ENCODE results near the gene GLTPD2. TPM values are rescaled to one million over a fixed set of nuclear protein-coding genes. Genes with fewer than 3 reads are reported as not detected.

Gene GLTPD2
- total RNA-seq, 1 experiment from 2014 or later: not detected

GRCh38 chr17:4786516-4786915 lies 2.2 kb upstream of the GLTPD2 start:
- no peak overlapping the region for H4K5ac ChIP-seq (ENCODE audit: insufficient read length, low read depth, low read length)
- H2BK20ac ChIP-seq (ENCODE audit: low read depth, low read length, poor library complexity, severe bottlenecking): no peak overlapping the region
- H3K27me3 Mint-ChIP-seq (ENCODE audit: low read depth): peaks cover 87% of the 10 kb centered on the region
- 0 out of 7 replicates have a peak overlapping the region, but pooled peaks of 1 of the 3 experiments have one; percentile 26 for H3K27ac Mint-ChIP-seq
- no peak overlapping the region for H4K8ac ChIP-seq (replicated peaks; ENCODE audit: insufficient read length, low read depth, low read length)
- no peak overlapping the region for H3K23ac ChIP-seq (ENCODE audit: insufficient read length, low read depth, low read length)
- no peak overlapping the region for H3T11ph ChIP-seq (ENCODE audit: low read length)
- peaks cover 29 to 39% of the 10 kb centered on the region in 2 experiments for H3K4me1 Mint-ChIP-seq
- H3K23me2 ChIP-seq (ENCODE audit: insufficient read length, low read depth, low read length, poor library complexity, severe bottlenecking): peaks cover 17% of the 10 kb centered on the region
- no peaks in the 10 kb centered on the region for H3K79me2 ChIP-seq (ENCODE audit: insufficient read depth, low read length)
- no peaks in the 10 kb centered on the region for H3K9me3 ChIP-seq (ENCODE audit: control insufficient read depth, low read depth, low read length)
- no peak overlapping the region for H2BK120ac ChIP-seq (ENCODE audit: low read depth, low read length, poor library complexity, severe bottlenecking)
- no peaks in the 10 kb centered on the region for H3K79me1 ChIP-seq (ENCODE audit: insufficient read depth, low read depth, low read length, poor library complexity, severe bottlenecking)
- H4K91ac ChIP-seq (ENCODE audit: insufficient read length, low read depth, low read length): no peak overlapping the region
- H3K27ac ChIP-seq (ENCODE audit: insufficient read length, low read depth, low read length): no peak overlapping the region
- H3K4me1 ChIP-seq (ENCODE audit: insufficient read depth, low read length): peaks cover 2% of the 10 kb centered on the region; the same call in 1 of the 2 replicates
- no peak overlapping the region for H2BK15ac ChIP-seq (ENCODE audit: low read depth, low read length)
- DNase-seq: no peak
- H3K4me3 Mint-ChIP-seq: no peak overlapping the region
- no peak overlapping the region for H3K9ac ChIP-seq (ENCODE audit: extremely low read depth, insufficient read length, low read length)
- no peaks in the 10 kb centered on the region; a peak in 1 of 7 replicates for H3K36me3 Mint-ChIP-seq (ENCODE audit: insufficient read depth in 1 of 3, low read depth in 3 of 3)
- H3K27me3 ChIP-seq (ENCODE audit: insufficient read depth, low read length): peaks cover 51% of the 10 kb centered on the region
- peak overlapping the region; percentile 11 for H3K18ac ChIP-seq (ENCODE audit: insufficient read length, low read depth, low read length)
- no peak overlapping the region for H3K14ac ChIP-seq (ENCODE audit: insufficient read depth, low read length)
- H2AFZ ChIP-seq (ENCODE audit: low read length): no peak overlapping the region
- H2AK5ac ChIP-seq (ENCODE audit: insufficient read length, low read length): no peak overlapping the region
- H3K56ac ChIP-seq (ENCODE audit: insufficient read length, low read depth, low read length): no peak overlapping the region
- H2BK12ac ChIP-seq (ENCODE audit: insufficient read length, low read depth, low read length): no peak overlapping the region
- no peaks in the 10 kb centered on the region; a peak in 1 of 5 replicates for H3K9me3 Mint-ChIP-seq
- peaks cover 3% of the 10 kb centered on the region for H4K20me1 ChIP-seq (ENCODE audit: control insufficient read depth, insufficient read depth, insufficient read length)
- WGBS (ENCODE audit: extremely low coverage, insufficient read length, low lambda C conversion rate): no CpG with 5 or more reads among the region's 6 CpGs
- H3K4ac ChIP-seq (ENCODE audit: low read depth, low read length): no peak overlapping the region
- TF ChIP-seq CTCF (conservative IDR thresholded peaks at IDR 0.05): no peak
- H2BK5ac ChIP-seq (ENCODE audit: insufficient read length, low read length): no peak overlapping the region
- H3K4me2 ChIP-seq (ENCODE audit: insufficient read depth, insufficient read length, low read length): no peak overlapping the region
